Heart left ventricle (tissue), 16 donors: ENCODE results near the gene PAGE2. TPM values are rescaled to one million over a fixed set of nuclear protein-coding genes. Genes with fewer than 3 reads are reported as not detected.

Experiments
- ATAC-seq, 4 donors: fragments of 200-7000 bp; cut with Tn5 transposase; one replicate each; pipeline ENCODE4 v1.9.1; 2020 to 2022; ENCODE audit warnings: moderate library complexity in 4 of 4, mild to moderate bottlenecking in 3 of 4, moderate number of reproducible peaks in 1 of 4
- DNase-seq, 5 donors: peaks; one replicate each; pipeline ENCODE4 v3.0.0-alpha.2; 2020
- H3K27ac ChIP-seq, 12 donors: fragments of 200-600 bp; sonication (generic) in 4 of 12; one replicate each; pipeline versions ENCODE4 v1.5.0 to v1.8.0; 2016 to 2022; ENCODE audit warnings: mild to moderate bottlenecking in 2 of 12
- H3K27me3 ChIP-seq, 9 donors: fragments of 200-600 bp; sonication (generic) in 2 of 9; one replicate each; pipeline versions ENCODE4 v1.5.1 to v1.8.0; 2016 to 2022; ENCODE audit warnings: mild to moderate bottlenecking in 3 of 9
- H3K36me3 ChIP-seq, 9 donors: fragments of 200-600 bp; sonication (generic) in 2 of 9; one replicate each; pipeline versions ENCODE4 v1.5.0 to v1.8.0; 2018 to 2022; ENCODE audit warnings: mild to moderate bottlenecking in 2 of 9
- H3K4me1 ChIP-seq, 12 donors: fragments of 200-600 bp; sonication (generic) in 4 of 12; one replicate each; pipeline versions ENCODE4 v1.5.0 to v1.8.0; 2016 to 2022; ENCODE audit warnings: mild to moderate bottlenecking in 3 of 12
- H3K4me3 ChIP-seq, 12 donors: fragments of 200-600 bp; sonication (generic) in 4 of 12; one replicate each; pipeline versions ENCODE4 v1.5.0 to v1.8.0; 2017 to 2022; ENCODE audit warnings: mild to moderate bottlenecking in 9 of 12, moderate library complexity in 4 of 12
- H3K9me3 ChIP-seq, 12 donors: fragments of 200-600 bp; sonication (generic) in 4 of 12; one replicate each; pipeline versions ENCODE4 v1.5.0 to v1.8.0; 2016 to 2022; ENCODE audit warnings: mild to moderate bottlenecking in 1 of 12
- CTCF ChIP-seq, 12 donors: fragments of 200-600 bp; sonication (generic) in 4 of 12; IDR thresholded peaks; one replicate each; pipeline versions ENCODE4 v1.5.0 to v1.8.0; 2018 to 2022; ENCODE audit warnings: antibody characterized with exemption in 12 of 12, mild to moderate bottlenecking in 5 of 12
- POLR2A ChIP-seq, 2 donors: fragments of 450-650 bp; IDR thresholded peaks; one replicate each; pipeline ENCODE4 v1.6.1; 2017; ENCODE audit warnings: antibody characterized with exemption in 2 of 2, mild to moderate bottlenecking in 2 of 2, moderate library complexity in 2 of 2
- WGBS, 4 donors: extraction: QIAGEN DNeasy Blood & Tissue Kit in 2 of 4; methylation state at CpG; one replicate each; pipeline versions ENCODE4 v1.1.5 to v1.1.7; 2013 to 2018; 5-methylcytosine and 5-hydroxymethylcytosine counted together
- intact Hi-C, 10 donors: fragments of 100-400 bp; cut with DNase I; formaldehyde crosslinking; loops; one replicate each; pipeline versions ENCODE4 v1.11.1 to v1.14.2; 2022
- polyA plus RNA-seq, 2 donors: library from polyadenylated mRNA; stranded (reverse); fragments of 200-250 nt; gene quantifications; one replicate each; pipeline ENCODE4 v1.2.3, GENCODE V29; 2013
- total RNA-seq, 9 donors: library from RNA; depleted of rRNA in 2 of 9; stranded (reverse); fragments of >200 nt in 2 of 9; fragmentation: NEBNext Ultra II Directional in 3 of 9; extraction: Animal tissue kit (Norgen Biotek cat#: 25700) in 3 of 9; gene quantifications; one replicate each; pipeline versions ENCODE4 v1.1.0 to v1.2.4, GENCODE V29; 2016 to 2023
- donor health status: ischemic (EF 13 %, LVEDD 7.1; RV severe dilation, severe dysfunction).
- donor health status: healthy with polysubstance abuse.
- donor health status: DM: no; HTN: yes; CAD: no.
- donor health status: DM: no; HTN: no; CAD: no.
- donor health status: ischemic (EF 25% LVEDD 6.9; RV normal size, moderate dysfunction).
- donor health status: ischemic (EF 25% LVEDD 5.7; RV mildly dilated, moderate dysfunction).
- donor health status: healthy.
- donor health status: DM: yes; HTN: yes; CAD: no.
- donor health status: ischemic (EF 35%, LVEDD 5.7; RV mildly dilated, moderate dysfunction).
- donor health status: nonischemic (EF 11% LVEDD 7.7; RV severe dilation, severe dysfunction).
- donor health status: DM: yes; HTN: yes; CAD: no.
- donor health status: PGD.
- donor health status: ischemic (EF 29% LVEDD 5.4; RV normal size, mild dysfunction).
- donor health status: nonischemic (EF 23%, LVEDD 6.1; RV moderate dilation, normal function).

Gene PAGE2
- total and polyA plus RNA-seq, 11 donors: not detected

GRCh38 chrX:55074851-55075467, 13.9 kb upstream of the PAGE2 start, which contains the start of gene PAGE2B:
TSS of gene PAGE2B (plus strand) at chrX:55075030. CDS start at chrX:55076042, 1,012 bp downstream.
- Histone ChIP-seq H3K4me1 (no peaks in the 10 kb centered on the region), H3K27ac (no peak within 1 kb of the TSS), H3K9me3 (peaks cover 0 to 5% (median 0%) of the 10 kb centered on the region in 12 donors), H3K4me3 (no peak within 1 kb of the TSS), H3K36me3 (no peaks in the 10 kb centered on the region), H3K27me3 (peaks cover 0 to 7% (median 0%) of the 10 kb centered on the region in 9 donors)
- DNase-seq (no peak), ATAC-seq (no peak)
- intact Hi-C loops: loop anchor here in 1 of 10 donors (10.0 kb wide), 1 partner anchor 60 kb away; no protein-coding TSS in a partner anchor
- 84 to 94% (median 89%) methylated on average over 36 of the region's 36 CpGs for WGBS, 4 donors
- TF ChIP-seq POLR2A (IDR thresholded peaks at IDR 0.05) (no peak), CTCF (IDR thresholded peaks at IDR 0.05) (no peak)

- DNase-seq (no peak), ATAC-seq (peak in 2 of 4 donors; percentile 42 to 69)
- 10 to 30% (median 14%) methylated on average over 2 of the region's 2 CpGs for WGBS, 4 donors
- Histone ChIP-seq H3K36me3 (no peaks in the 10 kb centered on the region), H3K4me3 (no peak overlapping the region), H3K4me1 (no peaks in the 10 kb centered on the region), H3K27me3 (peaks cover 0 to 23% (median 0%) of the 10 kb centered on the region in 9 donors), H3K9me3 (no peaks in the 10 kb centered on the region), H3K27ac (no peak overlapping the region)
- TF ChIP-seq POLR2A (IDR thresholded peaks at IDR 0.05) (no peak), CTCF (IDR thresholded peaks at IDR 0.05) (no peak)
- intact Hi-C loops: no loop called here
Measured at GRCh38 chrX:55098691-55099090, 9.9 kb downstream of the PAGE2 start.

GRCh38 chrX:55099162-55099561, 10.3 kb downstream of the PAGE2 start:
- Histone ChIP-seq H3K4me1 (no peaks in the 10 kb centered on the region), H3K9me3 (no peaks in the 10 kb centered on the region), H3K4me3 (no peak overlapping the region), H3K27me3 (peaks cover 0 to 23% (median 0%) of the 10 kb centered on the region in 9 donors), H3K27ac (no peak overlapping the region), H3K36me3 (no peaks in the 10 kb centered on the region)
- intact Hi-C loops: no loop called here
- no peak for ATAC-seq
- no peak for DNase-seq
- 35 to 44% (median 40%) methylated on average over 1 of the region's 1 CpG for WGBS, 4 donors
- TF ChIP-seq POLR2A (IDR thresholded peaks at IDR 0.05) (no peak), CTCF (IDR thresholded peaks at IDR 0.05) (no peak)

- TF ChIP-seq POLR2A (IDR thresholded peaks at IDR 0.05): no peak
- TF ChIP-seq CTCF (IDR thresholded peaks at IDR 0.05): no peak
- 58 to 81% (median 69%) methylated on average over 3 of the region's 3 CpGs for WGBS, 4 donors
- no peak overlapping the region for H3K27ac ChIP-seq
- ATAC-seq (no peak), DNase-seq (no peak)
- no peak overlapping the region for H3K4me3 ChIP-seq
- intact Hi-C loops: no loop called here
- no peaks in the 10 kb centered on the region for H3K9me3 ChIP-seq
- H3K4me1 ChIP-seq: no peaks in the 10 kb centered on the region
- H3K36me3 ChIP-seq: no peaks in the 10 kb centered on the region
- H3K27me3 ChIP-seq: peaks cover 0 to 9% (median 0%) of the 10 kb centered on the region in 9 donors
Measured at GRCh38 chrX:55102754-55103153, 13.9 kb downstream of the PAGE2 start.
